Hepatocyte (in vitro differentiated cells): Measurements from ENCODE around the gene DAB1. TPM values are rescaled to one million over a fixed set of nuclear protein-coding genes. Genes with fewer than 3 reads are reported as not detected.

Experiments used
- DNase-seq: peaks from one replicate; pipeline ENCODE4 v3.0.0-alpha.2; 2016; ENCODE audit warnings: low spot score
- H2AFZ ChIP-seq: fragments of 200-600 bp; sonication (generic); 2 replicates; pipeline ENCODE4 v1.6.0; 2016; ENCODE audit warnings: antibody characterized with exemption, mild to moderate bottlenecking
- H3K27ac ChIP-seq: fragments of 200-600 bp; sonication (generic); 2 replicates; pipeline ENCODE4 v1.5.1; 2016; ENCODE audit warnings: mild to moderate bottlenecking
- H3K27me3 ChIP-seq: fragments of 200-600 bp; sonication (generic); 2 replicates; pipeline ENCODE4 v1.6.1; 2016
- H3K36me3 ChIP-seq: fragments of 200-600 bp; sonication (generic); replicated peaks from 2 replicates; pipeline ENCODE4 v1.5.1; 2016; ENCODE audit warnings: low read depth; ENCODE audit not compliant: insufficient read depth
- H3K4me1 ChIP-seq: fragments of 200-600 bp; sonication (generic); 2 replicates; pipeline ENCODE4 v1.5.1; 2016; ENCODE audit warnings: mild to moderate bottlenecking, moderate library complexity; ENCODE audit not compliant: insufficient read depth
- H3K4me2 ChIP-seq: fragments of 200-600 bp; sonication (generic); 2 replicates; pipeline ENCODE4 v1.6.0; 2016
- H3K4me3 ChIP-seq: fragments of 200-600 bp; sonication (generic); 2 replicates; pipeline ENCODE4 v1.5.1; 2016; ENCODE audit warnings: mild to moderate bottlenecking
- H3K79me2 ChIP-seq: fragments of 200-600 bp; sonication (generic); 2 replicates; pipeline ENCODE4 v1.6.0; 2017; ENCODE audit warnings: mild to moderate bottlenecking
- H3K9me2 ChIP-seq: fragments of 200-600 bp; sonication (generic); replicated peaks from 2 replicates; pipeline ENCODE4 v1.6.0; 2017; ENCODE audit warnings: mild to moderate bottlenecking; ENCODE audit not compliant: insufficient read depth
- H3K9me3 ChIP-seq: fragments of 200-600 bp; sonication (generic); 2 replicates; pipeline ENCODE4 v1.5.1; 2016; ENCODE audit warnings: low read depth, mild to moderate bottlenecking
- H4K20me1 ChIP-seq: fragments of 200-600 bp; sonication (generic); 2 replicates; pipeline ENCODE4 v1.6.0; 2016; ENCODE audit warnings: mild to moderate bottlenecking; ENCODE audit not compliant: insufficient read depth, poor library complexity, severe bottlenecking
- EZH2 ChIP-seq: fragments of 200-600 bp; sonication (generic); IDR thresholded peaks from 2 replicates; pipeline ENCODE4 v1.6.1; 2016; ENCODE audit warnings: antibody characterized with exemption, mild to moderate bottlenecking, borderline replicate concordance
- EZH2phosphoT487 ChIP-seq: fragments of 200-600 bp; sonication (generic); IDR thresholded peaks from one replicate; pipeline ENCODE4 v1.6.1; 2018; ENCODE audit warnings: antibody characterized with exemption, mild to moderate bottlenecking, low read depth, moderate library complexity; ENCODE audit not compliant: unreplicated experiment, severe bottlenecking
- WGBS: methylation state at CpG from one replicate; pipeline ENCODE4 v1.1.6; 2016; ENCODE audit warnings: low lambda C conversion rate; ENCODE audit errors: missing lambda C conversion rate; 5-methylcytosine and 5-hydroxymethylcytosine counted together
- polyA plus RNA-seq: library from polyadenylated mRNA; unstranded; fragments of >200 nt; fragmentation: Nextera tagmentation; extraction: Ambion mirVana; gene quantifications from 2 replicates; pipeline ENCODE4 v1.2.1, GENCODE V29; 2016
- total RNA-seq: library from RNA; depleted of rRNA; stranded (reverse); fragments of >200 nt; gene quantifications from 2 replicates; pipeline ENCODE4 v1.2.3, GENCODE V29; 2014
- TF ChIP-seq, protein P1 (sequence below): fragments of 200-600 bp; sonication (generic); IDR thresholded peaks from 2 replicates; pipeline ENCODE4 v1.5.1; 2016; ENCODE audit warnings: antibody characterized with exemption, mild to moderate bottlenecking; ENCODE audit not compliant: poor library complexity

Gene DAB1
- total and polyA plus RNA-seq, 2 experiments from 2014 or later = 19.5 to 37.6 TPM

DNA sequence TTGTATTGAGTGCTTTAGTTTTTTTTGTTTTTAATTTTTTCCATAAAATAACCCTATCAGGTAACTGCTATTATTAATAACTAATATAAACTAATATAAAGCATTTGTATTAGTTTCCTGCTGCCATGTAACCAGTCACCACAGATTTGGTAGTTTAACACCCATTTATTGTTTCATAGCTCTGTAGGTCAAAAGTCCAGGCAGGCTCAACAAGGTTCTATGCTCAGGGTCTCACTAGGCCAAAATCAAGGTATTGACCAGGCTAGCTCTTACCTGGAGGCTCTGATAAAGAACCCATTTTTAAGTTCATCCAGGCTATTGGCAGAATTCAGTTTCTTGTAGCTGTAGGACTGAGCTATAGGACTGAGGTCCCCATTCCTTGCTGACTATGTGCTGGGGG is 189.4 kb downstream of the DAB1 start:
- Histone ChIP-seq H3K9me2 (no peaks in the 10 kb centered on the region), H3K9me3 (no peaks in the 10 kb centered on the region), H3K27ac (no peak overlapping the region), H3K79me2 (no peaks in the 10 kb centered on the region), H4K20me1 (no peaks in the 10 kb centered on the region), H3K4me1 (no peaks in the 10 kb centered on the region), H3K27me3 (no peaks in the 10 kb centered on the region), H3K4me3 (no peak overlapping the region), H2AFZ (no peak overlapping the region), H3K4me2 (no peak overlapping the region), H3K36me3 (no peaks in the 10 kb centered on the region)
- no peak for DNase-seq
- TF ChIP-seq, protein P1, sequence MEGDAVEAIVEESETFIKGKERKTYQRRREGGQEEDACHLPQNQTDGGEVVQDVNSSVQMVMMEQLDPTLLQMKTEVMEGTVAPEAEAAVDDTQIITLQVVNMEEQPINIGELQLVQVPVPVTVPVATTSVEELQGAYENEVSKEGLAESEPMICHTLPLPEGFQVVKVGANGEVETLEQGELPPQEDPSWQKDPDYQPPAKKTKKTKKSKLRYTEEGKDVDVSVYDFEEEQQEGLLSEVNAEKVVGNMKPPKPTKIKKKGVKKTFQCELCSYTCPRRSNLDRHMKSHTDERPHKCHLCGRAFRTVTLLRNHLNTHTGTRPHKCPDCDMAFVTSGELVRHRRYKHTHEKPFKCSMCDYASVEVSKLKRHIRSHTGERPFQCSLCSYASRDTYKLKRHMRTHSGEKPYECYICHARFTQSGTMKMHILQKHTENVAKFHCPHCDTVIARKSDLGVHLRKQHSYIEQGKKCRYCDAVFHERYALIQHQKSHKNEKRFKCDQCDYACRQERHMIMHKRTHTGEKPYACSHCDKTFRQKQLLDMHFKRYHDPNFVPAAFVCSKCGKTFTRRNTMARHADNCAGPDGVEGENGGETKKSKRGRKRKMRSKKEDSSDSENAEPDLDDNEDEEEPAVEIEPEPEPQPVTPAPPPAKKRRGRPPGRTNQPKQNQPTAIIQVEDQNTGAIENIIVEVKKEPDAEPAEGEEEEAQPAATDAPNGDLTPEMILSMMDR = no peak
- TF ChIP-seq EZH2phosphoT487 (no peak), EZH2 (no peak)

DNA sequence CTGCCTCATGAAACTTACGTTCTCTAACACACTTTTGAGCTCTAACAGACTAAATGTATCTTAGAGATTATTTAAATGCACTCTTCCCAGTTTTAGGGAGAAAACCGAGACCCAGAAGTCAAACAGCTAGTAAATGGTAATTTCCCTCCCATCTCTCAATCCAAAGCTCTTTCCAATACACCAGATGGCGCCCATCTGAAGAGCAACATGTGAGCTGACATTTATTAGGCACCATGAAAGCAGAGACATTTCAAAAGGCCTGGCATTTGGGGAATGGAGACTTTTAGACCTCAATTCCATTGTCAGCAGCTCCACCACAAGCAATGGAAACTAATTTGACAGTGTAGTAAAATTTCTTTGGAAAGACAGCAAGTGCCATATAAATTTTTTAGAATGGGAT is 191.4 kb downstream of the DAB1 start:
- H3K27ac ChIP-seq = no peak overlapping the region
- no peaks in the 10 kb centered on the region for H4K20me1 ChIP-seq
- no peak overlapping the region for H3K4me3 ChIP-seq
- no peaks in the 10 kb centered on the region for H3K27me3 ChIP-seq
- no peaks in the 10 kb centered on the region for H3K9me2 ChIP-seq
- DNase-seq = no peak
- H3K4me2 ChIP-seq = no peak overlapping the region
- no peaks in the 10 kb centered on the region for H3K36me3 ChIP-seq
- 75% methylated on average over 3 of the region's 3 CpGs for WGBS
- H3K4me1 ChIP-seq = peaks cover 3% of the 10 kb centered on the region
- H3K9me3 ChIP-seq = no peaks in the 10 kb centered on the region
- TF ChIP-seq, protein P1 = no peak
- no peak for TF ChIP-seq EZH2phosphoT487
- no peak for TF ChIP-seq EZH2
- H3K79me2 ChIP-seq = no peaks in the 10 kb centered on the region
- H2AFZ ChIP-seq = no peak overlapping the region

DNA sequence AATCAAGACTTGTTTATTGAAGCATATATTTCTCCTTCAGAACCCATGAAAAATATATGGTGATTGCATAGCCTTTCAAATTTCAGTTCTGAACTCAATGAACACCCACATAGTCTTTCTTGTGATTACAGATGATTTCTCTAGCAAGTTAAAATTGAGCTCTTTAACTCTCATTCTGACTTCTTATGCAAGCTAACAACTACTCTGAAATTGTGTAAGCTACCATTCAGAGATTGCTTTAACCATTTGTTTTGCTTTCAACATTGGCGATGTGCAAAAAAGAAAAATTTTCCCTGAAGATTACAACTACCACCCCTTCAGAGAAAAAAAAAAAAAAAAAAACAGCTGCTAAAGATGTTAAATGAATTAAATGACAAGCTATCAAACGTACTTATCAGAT is 193.9 kb downstream of the DAB1 start:
- Histone ChIP-seq H3K9me3 (no peaks in the 10 kb centered on the region), H3K4me1 (peaks cover 4% of the 10 kb centered on the region), H3K27ac (no peak overlapping the region), H3K27me3 (no peaks in the 10 kb centered on the region), H3K36me3 (no peaks in the 10 kb centered on the region), H3K4me3 (no peak overlapping the region), H4K20me1 (no peaks in the 10 kb centered on the region), H3K4me2 (no peak overlapping the region), H3K9me2 (no peaks in the 10 kb centered on the region), H3K79me2 (no peaks in the 10 kb centered on the region), H2AFZ (no peak overlapping the region)
- no peak for DNase-seq
- 86% methylated on average over 2 of the region's 2 CpGs for WGBS
- no peak for TF ChIP-seq EZH2phosphoT487
- TF ChIP-seq, protein P1 = no peak
- TF ChIP-seq EZH2 = no peak

DNA sequence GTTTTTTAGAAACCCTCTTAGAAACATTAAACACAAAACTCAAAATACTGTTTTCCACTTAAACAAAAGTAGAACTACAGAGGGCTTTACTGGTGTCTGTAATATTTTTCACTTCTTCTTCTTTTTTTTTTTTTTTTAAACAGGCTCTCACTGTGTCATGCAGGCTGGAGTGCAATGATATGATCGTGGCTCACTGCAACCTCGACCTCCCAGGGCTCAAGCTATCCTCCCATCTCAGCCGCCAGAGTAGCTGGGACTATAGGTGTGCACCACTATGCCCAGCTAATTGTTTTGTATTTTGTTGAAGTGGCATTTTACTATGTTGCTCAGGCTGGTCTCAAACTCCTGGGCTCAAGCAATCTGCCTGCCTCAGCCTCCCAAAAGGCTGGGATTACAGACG is 194.8 kb downstream of the DAB1 start:
- H3K79me2 ChIP-seq = peaks cover 3% of the 10 kb centered on the region
- H3K9me3 ChIP-seq = no peaks in the 10 kb centered on the region
- TF ChIP-seq EZH2 = no peak
- TF ChIP-seq EZH2phosphoT487 = no peak
- TF ChIP-seq, protein P1 = no peak
- peaks cover 4% of the 10 kb centered on the region for H3K4me1 ChIP-seq
- no peaks in the 10 kb centered on the region for H3K36me3 ChIP-seq
- H3K4me3 ChIP-seq = no peak overlapping the region
- no peaks in the 10 kb centered on the region for H4K20me1 ChIP-seq
- H3K9me2 ChIP-seq = no peaks in the 10 kb centered on the region
- no peak overlapping the region for H3K4me2 ChIP-seq
- no peak overlapping the region for H3K27ac ChIP-seq
- H3K27me3 ChIP-seq = no peaks in the 10 kb centered on the region
- WGBS = 57% methylated on average over 4 of the region's 4 CpGs
- DNase-seq = no peak
- H2AFZ ChIP-seq = no peak overlapping the region
